Transverse colon (tissue), 4 donors: Measurements from ENCODE around the gene ZNF415. TPM values are rescaled to one million over a fixed set of nuclear protein-coding genes. Genes with fewer than 3 reads are reported as not detected.

ENCODE experiments used
- DNase-seq: peaks from one replicate; pipeline ENCODE4 v3.0.0-alpha.2; 2019
- H3K27ac ChIP-seq, 4 donors: fragments of 200-600 bp; sonication (generic); 2 replicates each; pipeline ENCODE4 v1.5.1; 2016 to 2018; ENCODE audit warnings: inconsistent platforms in 4 of 4
- H3K27me3 ChIP-seq: fragments of 200-600 bp; sonication (generic); 2 replicates; pipeline ENCODE4 v1.5.1; 2017; ENCODE audit warnings: inconsistent platforms
- H3K36me3 ChIP-seq, 4 donors: fragments of 200-600 bp; sonication (generic); 2 replicates each; pipeline ENCODE4 v1.5.1; 2017 to 2019; ENCODE audit warnings: inconsistent platforms in 4 of 4
- H3K4me1 ChIP-seq, 4 donors: fragments of 200-600 bp; sonication (generic); 2 replicates each; pipeline ENCODE4 v1.5.1; 2017 to 2020; ENCODE audit warnings: inconsistent platforms in 4 of 4
- H3K4me3 ChIP-seq, 4 donors: fragments of 200-600 bp; sonication (generic); 1 replicate in 1 of 4; 2 replicates in 3 of 4; pipeline versions ENCODE4 v1.5.1 to v1.6.1; 2017 to 2019; ENCODE audit warnings: inconsistent platforms in 4 of 4
- H3K9me3 ChIP-seq, 2 donors: fragments of 200-600 bp; sonication (generic); 2 replicates each; pipeline ENCODE4 v1.5.1; 2017 to 2019; ENCODE audit warnings: inconsistent platforms in 2 of 2
- EP300 ChIP-seq: sonication (generic); formaldehyde crosslinking; IDR thresholded peaks from one replicate; pipeline ENCODE4 v1.6.1; 2017; ENCODE audit warnings: antibody characterized with exemption, low read depth
- POLR2A ChIP-seq: fragments of 450-650 bp; IDR thresholded peaks from one replicate; pipeline ENCODE4 v1.6.1; 2016; ENCODE audit warnings: antibody characterized with exemption, mild to moderate bottlenecking, moderate library complexity
- POLR2AphosphoS5 ChIP-seq, 3 donors: sonication (generic); formaldehyde crosslinking; IDR thresholded peaks; one replicate each; pipeline ENCODE4 v1.6.1; 2016; ENCODE audit warnings: antibody characterized with exemption in 3 of 3
- WGBS, 2 donors: methylation state at CpG; one replicate each; pipeline ENCODE4 v1.1.5; 2018; ENCODE audit warnings: low coverage in 1 of 2; 5-methylcytosine and 5-hydroxymethylcytosine counted together
- in situ Hi-C, 4 donors: fragments of 200-750 bp; cut with MboI; loops; one replicate each; pipeline versions ENCODE4 v1.15.0 to v1.15.1; 2017; ENCODE audit warnings: low sequenced_read_pairs in 3 of 4, low pct_ligation_motif_present in 1 of 4, low pct_unique_long_range_greater_than_20kb in 1 of 4
- intact Hi-C: fragments of 100-400 bp; cut with DNase I; formaldehyde crosslinking; loops from one replicate; pipeline ENCODE4 v1.15.1; 2023; ENCODE audit warnings: low total_unique reads
- total RNA-seq, 4 donors: library from RNA; depleted of rRNA; stranded (reverse); fragments of >200 nt; gene quantifications; one replicate each; pipeline ENCODE4 v1.1.0, GENCODE V29; 2016
- TF ChIP-seq, protein P1 (sequence below), 5 experiments: fragments of 200-600 bp in 3 of 5; fragments of 450-650 bp in 2 of 5; sonication (generic) in 3 of 5; IDR thresholded peaks; 1 replicate in 2 of 5; 2 replicates in 3 of 5; pipeline ENCODE4 v1.5.1; 2016 to 2017; ENCODE audit warnings: antibody characterized with exemption in 5 of 5, inconsistent platforms in 3 of 5, mild to moderate bottlenecking in 2 of 5, moderate library complexity in 1 of 5

Gene ZNF415
- total RNA-seq, 4 donors from 2014 or later = 5.6 to 11.5 (median 10.8) TPM; not detected in 1

DNA sequence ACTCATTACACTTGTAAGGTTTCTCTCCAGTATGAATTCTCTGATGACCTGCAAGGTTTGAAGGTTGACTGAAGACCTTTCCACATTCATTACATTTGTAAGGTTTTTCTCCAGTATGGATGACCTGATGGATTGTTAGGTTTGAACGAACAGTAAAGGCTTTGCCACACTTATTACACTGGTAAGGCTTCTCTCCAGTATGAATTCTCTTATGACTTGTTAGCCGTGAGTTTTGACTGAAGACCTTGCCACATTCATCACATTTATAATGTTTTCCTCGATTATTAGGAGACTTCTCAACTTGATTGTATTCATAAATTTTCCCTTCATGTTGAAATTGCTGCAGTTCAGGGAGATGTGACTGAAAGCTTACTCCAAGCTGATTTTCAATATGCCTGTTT lies 33.0 kb upstream of the ZNF415 start:
- in situ Hi-C loops (no loop called here), intact Hi-C loops (no loop called here)
- no peaks in the 10 kb centered on the region for H3K27me3 ChIP-seq
- 87 to 92% methylated on average over 3 of the region's 3 CpGs for WGBS, 2 donors
- no peaks in the 10 kb centered on the region for H3K4me1 ChIP-seq
- H3K4me3 ChIP-seq = no peak overlapping the region
- H3K9me3 ChIP-seq = peaks cover 52 to 61% of the 10 kb centered on the region in 2 donors
- H3K36me3 ChIP-seq = peaks cover 0 to 14% (median 5%) of the 10 kb centered on the region in 4 donors
- TF ChIP-seq POLR2AphosphoS5 (IDR thresholded peaks at IDR 0.05) = no peak
- TF ChIP-seq, protein P1, sequence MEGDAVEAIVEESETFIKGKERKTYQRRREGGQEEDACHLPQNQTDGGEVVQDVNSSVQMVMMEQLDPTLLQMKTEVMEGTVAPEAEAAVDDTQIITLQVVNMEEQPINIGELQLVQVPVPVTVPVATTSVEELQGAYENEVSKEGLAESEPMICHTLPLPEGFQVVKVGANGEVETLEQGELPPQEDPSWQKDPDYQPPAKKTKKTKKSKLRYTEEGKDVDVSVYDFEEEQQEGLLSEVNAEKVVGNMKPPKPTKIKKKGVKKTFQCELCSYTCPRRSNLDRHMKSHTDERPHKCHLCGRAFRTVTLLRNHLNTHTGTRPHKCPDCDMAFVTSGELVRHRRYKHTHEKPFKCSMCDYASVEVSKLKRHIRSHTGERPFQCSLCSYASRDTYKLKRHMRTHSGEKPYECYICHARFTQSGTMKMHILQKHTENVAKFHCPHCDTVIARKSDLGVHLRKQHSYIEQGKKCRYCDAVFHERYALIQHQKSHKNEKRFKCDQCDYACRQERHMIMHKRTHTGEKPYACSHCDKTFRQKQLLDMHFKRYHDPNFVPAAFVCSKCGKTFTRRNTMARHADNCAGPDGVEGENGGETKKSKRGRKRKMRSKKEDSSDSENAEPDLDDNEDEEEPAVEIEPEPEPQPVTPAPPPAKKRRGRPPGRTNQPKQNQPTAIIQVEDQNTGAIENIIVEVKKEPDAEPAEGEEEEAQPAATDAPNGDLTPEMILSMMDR (IDR thresholded peaks at IDR 0.05) = no peak
- TF ChIP-seq EP300 = no peak
- TF ChIP-seq POLR2A = no peak
- H3K27ac ChIP-seq = no peak overlapping the region
- DNase-seq = no peak

DNA sequence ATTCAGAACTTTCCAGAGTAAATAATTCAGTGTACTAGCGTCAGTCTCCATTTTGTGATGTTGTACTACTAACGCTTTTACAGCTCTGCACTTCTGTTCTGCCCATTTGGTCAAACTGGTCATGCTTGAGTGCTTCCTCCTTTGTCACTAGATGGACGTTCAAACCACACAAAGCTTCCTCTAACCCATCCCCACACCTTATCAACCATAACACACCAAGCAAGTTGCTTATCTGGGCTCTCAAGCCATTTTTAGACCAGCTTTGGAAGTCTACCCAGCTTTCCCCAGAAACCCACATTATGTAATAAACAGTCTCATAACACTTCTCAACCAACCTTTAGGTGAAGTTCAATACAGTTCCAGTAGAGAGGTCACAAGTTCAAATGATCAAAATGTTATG lies 28.4 kb upstream of the ZNF415 start:
- no peak for TF ChIP-seq POLR2AphosphoS5 (IDR thresholded peaks at IDR 0.05)
- TF ChIP-seq, protein P1 (IDR thresholded peaks at IDR 0.05) = no peak
- no peak for TF ChIP-seq EP300
- TF ChIP-seq POLR2A = no peak
- Histone ChIP-seq H3K9me3 (peaks cover 40% of the 10 kb centered on the region in 2 donors), H3K27me3 (no peaks in the 10 kb centered on the region), H3K4me3 (no peak overlapping the region), H3K4me1 (peaks cover 0 to 20% (median 7%) of the 10 kb centered on the region in 4 donors), H3K36me3 (peaks cover 0 to 11% (median 4%) of the 10 kb centered on the region in 4 donors), H3K27ac (no peak overlapping the region)
- 55 to 58% methylated on average over 3 of the region's 3 CpGs for WGBS, 2 donors
- in situ Hi-C loops = no loop called here
- intact Hi-C loops = no loop called here
- no peak for DNase-seq

DNA sequence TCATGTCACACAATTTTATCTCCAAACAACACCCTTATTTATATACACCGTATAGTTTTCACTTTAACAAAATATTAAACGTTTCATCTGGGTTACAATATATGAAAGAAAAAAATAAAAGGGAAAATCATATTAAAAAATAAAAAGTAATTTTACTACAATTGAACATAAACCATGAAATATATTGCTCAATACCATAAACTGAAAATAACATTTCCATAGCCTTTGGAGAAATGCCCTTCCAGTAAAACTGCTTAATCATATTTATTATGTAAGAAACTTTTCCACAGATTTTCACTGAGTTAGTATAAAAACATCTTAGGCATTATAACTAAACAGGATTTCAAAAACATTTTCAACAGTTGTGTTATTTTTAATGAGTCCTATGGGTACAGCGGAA lies 27.6 kb upstream of the ZNF415 start:
- peaks cover 0 to 4% (median under 1%) of the 10 kb centered on the region in 4 donors for H3K36me3 ChIP-seq
- no peak for TF ChIP-seq POLR2A
- TF ChIP-seq, protein P1 (IDR thresholded peaks at IDR 0.05) = no peak
- no peak for TF ChIP-seq EP300
- TF ChIP-seq POLR2AphosphoS5 (IDR thresholded peaks at IDR 0.05) = no peak
- WGBS, 2 donors = 86 to 94% methylated on average over 3 of the region's 3 CpGs

DNA sequence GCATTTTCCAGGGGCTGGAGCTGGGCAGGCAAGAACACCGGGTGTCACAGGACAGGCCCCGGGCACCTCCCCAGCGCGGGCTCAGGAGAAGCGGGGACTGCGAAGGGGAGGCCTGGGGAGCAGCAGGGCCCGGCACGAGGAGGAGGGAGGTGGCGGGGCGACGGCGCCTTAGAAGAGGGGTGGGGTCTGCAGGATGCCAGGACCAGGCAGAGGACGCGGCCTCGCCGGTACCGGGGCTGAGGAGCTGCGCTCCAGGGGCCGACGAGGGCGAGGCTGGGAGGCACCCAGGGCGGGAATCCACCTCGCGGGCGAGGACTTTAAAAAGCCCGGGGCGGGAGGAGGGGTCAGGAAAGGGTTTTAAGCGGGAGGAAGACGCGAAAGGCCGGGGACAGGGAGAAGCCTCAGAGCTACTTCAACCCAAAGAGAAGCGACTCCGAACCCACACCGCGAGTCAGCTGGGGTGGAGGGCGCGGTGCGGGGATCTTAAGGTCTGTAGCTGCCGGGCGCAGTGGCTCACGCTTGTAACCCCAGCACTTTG lies 25.5 kb upstream of the ZNF415 start:
- Histone ChIP-seq H3K36me3 (peaks cover 0 to 2% (median 0%) of the 10 kb centered on the region in 4 donors), H3K27me3 (no peaks in the 10 kb centered on the region), H3K9me3 (peaks cover 14 to 20% of the 10 kb centered on the region in 2 donors), H3K27ac (peak overlapping the region; percentile 59 to 77 (median 74)), H3K4me1 (peaks cover 0 to 20% (median 7%) of the 10 kb centered on the region in 4 donors), H3K4me3 (peak overlapping the region; percentile 58 to 75 (median 69))
- peak; percentile 39 for DNase-seq
- in situ Hi-C loops (no loop called here), intact Hi-C loops (no loop called here)
- TF ChIP-seq POLR2A (no peak), POLR2AphosphoS5 (IDR thresholded peaks at IDR 0.05) (no peak), EP300 (no peak)
- TF ChIP-seq, protein P1 (IDR thresholded peaks at IDR 0.05) = no peak
- 0 to 1% methylated on average over 1 to 41 of the region's 41 CpGs for WGBS, 2 donors

More for the DNA sequence above, 27.6 kb upstream of the ZNF415 start:
- H3K27me3 ChIP-seq = no peaks in the 10 kb centered on the region
- no peak overlapping the region for H3K27ac ChIP-seq
- H3K4me1 ChIP-seq = peaks cover 0 to 20% (median 7%) of the 10 kb centered on the region in 4 donors
- peaks cover 32 to 33% of the 10 kb centered on the region in 2 donors for H3K9me3 ChIP-seq
- no peak for DNase-seq
- no peak overlapping the region for H3K4me3 ChIP-seq
- intact Hi-C loops (no loop called here), in situ Hi-C loops (no loop called here)
